Measurements from ENCODE around the gene DAG1. TPM values are rescaled to one million over a fixed set of nuclear protein-coding genes. Genes with fewer than 3 reads are reported as not detected.

DAG1 gene
- total RNA-seq (2013; cell fraction: nucleolus; rRNA removed) = 17.6 and 19.7 TPM in 2 replicates
- total RNA-seq (2014; rRNA removed) = 12.3 and 14.1 TPM in 2 replicates
- 5.4 TPM in 2 replicates for total RNA-seq (2014; rRNA removed; fragmentation: Illumina TruSeq; extraction: Trizol)
- 16.3 and 16.9 TPM in 2 replicates for total RNA-seq (2021)
- 2.3 TPM for polyA plus RNA-seq (2011; ENCODE audit: low read depth)
- 2.7 and 8.2 TPM in 2 replicates for polyA plus RNA-seq (2011; rRNA removed)
- polyA plus RNA-seq (2011; cell fraction: cytosol; rRNA removed) = 5.7 and 5.9 TPM in 2 replicates
- polyA plus RNA-seq (2011; cell fraction: nucleus; rRNA removed) = 7.0 TPM in 2 replicates
- polyA plus RNA-seq (2012) = 4.2 and 5.2 TPM in 2 replicates
- 6.5 and 10.2 TPM in 2 replicates for polyA plus RNA-seq (2014; fragmentation: Illumina TruSeq; extraction: Trizol)
- polyA plus RNA-seq (2014; fragmentation: Nextera tagmentation; extraction: Ambion mirVana) = under 1 TPM; 0.33 to 0.37 TPM
- polyA plus RNA-seq (2014; rRNA removed) = 8.7 and 10.2 TPM in 2 replicates
- 10 to 100 TPM in 1 of 2 experiments, 1 to 10 TPM in 1; 9.6 to 10.1 TPM for polyA plus RNA-seq (2016; fragmentation: Nextera tagmentation; extraction: Ambion mirVana)
- polyA minus RNA-seq (2011; rRNA and poly(A)+ RNA removed) = 12.6 and 13.7 TPM in 2 replicates
- polyA minus RNA-seq (2011; cell fraction: cytosol; rRNA and poly(A)+ RNA removed) = 5.5 and 8.2 TPM in 2 replicates
- polyA minus RNA-seq (2011; cell fraction: nucleus; rRNA and poly(A)+ RNA removed) = 2.3 and 6.0 TPM in 2 replicates
- Bru-seq, nascent RNA = percentile 62 among the genes with signal in this experiment
- BruChase-seq, experiment 1, labeled RNA remaining after a 6-hour chase = percentile 66 among the genes with signal in this experiment
- BruChase-seq, experiment 2, labeled RNA remaining after a 2-hour chase = percentile 67 among the genes with signal in this experiment
- long read RNA-seq, experiment 1, partial matches to known transcripts = 0 of 3 reads
- long read RNA-seq, experiment 1, other reads (novel, unspliced or antisense) = 3 of 3 reads
- long read RNA-seq, experiment 2, partial matches to known transcripts = 0 of 5 reads
- long read RNA-seq, experiment 2, other reads (novel, unspliced or antisense) = 5 of 5 reads

- ChIA-PET CTCF (interaction anchor here (0.9 to 2.4 kb wide), 5 partner anchors 20 to 202 kb away, joined by 3 to 12 read pairs (median 7); partner anchors contain the start of gene USP4), POLR2A (interaction anchor here (0.5 to 2.4 kb wide), 32 partner anchors 9 to 1125 kb away, joined by 3 to 9 read pairs (median 4); partner anchors contain the start of genes RHOA, TCTA, USP4 and WDR6), SMC1A (ENCODE audit: uncharacterized antibody, unreplicated experiment) (interaction anchor here (1.0 to 1.3 kb wide), 4 partner anchors 130 to 551 kb away, joined by 3 read pairs; partner anchors contain the start of genes ARIH2, QRICH1 and USP4), RAD21 (ENCODE audit: unreplicated experiment) (interaction anchor here (0.6 to 2.7 kb wide), 12 partner anchors 11 to 376 kb away, joined by 3 to 17 read pairs (median 4); partner anchors contain the start of genes QRICH1 and USP4)
- BruUV-seq (replicated peaks) = no TSS peak
- no peaks in the 10 kb centered on the region for H3K27me3 ChIP-seq (replicated peaks in 1 of 2; ENCODE audit: control insufficient read depth in 2 of 2, insufficient read depth in 2 of 2, low read length in 1 of 2)
- in situ Hi-C loops (cut with MboI) = no loop called here
- DNase-seq (ENCODE audit: low read depth, low spot score) (peak; percentile 75), ATAC-seq (peak; percentile 94), FAIRE-seq (peak; percentile 96)
- intact Hi-C loops (cut with micrococcal nuclease; ENCODE audit: unreplicated experiment) = no loop called here
- H3K4me2 ChIP-seq (ENCODE audit: control insufficient read depth, insufficient read depth) = peak within 1 kb of the TSS; percentile 91
- peaks cover 17% of the 10 kb centered on the region for H3K4me1 ChIP-seq (ENCODE audit: control insufficient read depth, insufficient read depth, low read length)
- H3K9ac ChIP-seq (ENCODE audit: control insufficient read depth, insufficient read depth, low read length) = peak within 1 kb of the TSS; percentile 88
- H4K20me1 ChIP-seq (ENCODE audit: control insufficient read depth, insufficient read depth) = no peaks in the 10 kb centered on the region; the same call in 1 of the 2 replicates
- H3K79me2 ChIP-seq (ENCODE audit: control insufficient read depth, insufficient read depth, low read length) = peaks cover 21% of the 10 kb centered on the region
- peak within 1 kb of the TSS; percentile 99 for H2AFZ ChIP-seq (ENCODE audit: control insufficient read depth, low read depth, low read length)
- peak within 1 kb of the TSS; percentile 95 for H3K27ac ChIP-seq (ENCODE audit: control insufficient read depth, insufficient read depth)
- WGBS (ENCODE audit: insufficient coverage, insufficient replicate concordance, low lambda C conversion rate, missing lambda C conversion rate) = 1% methylated on average over 104 of the region's 108 CpGs
- peak within 1 kb of the TSS; percentile 91 for H3K4me3 ChIP-seq
- H3K9me3 ChIP-seq (replicated peaks; ENCODE audit: control insufficient read depth, insufficient read depth, low read length) = no peaks in the 10 kb centered on the region
- H3K36me3 ChIP-seq (ENCODE audit: control insufficient read depth in 2 of 2, insufficient read depth in 2 of 2, low read length in 1 of 2) = no peaks in the 10 kb centered on the region
- TF ChIP-seq RELA (IDR thresholded peaks at IDR 0.05; ENCODE audit: borderline replicate concordance, partially characterized antibody) (peak; percentile 61), NRF1 (conservative IDR thresholded peaks at IDR 0.05; ENCODE audit: low read depth, low read length) (peak; percentile 53), CHD1 (IDR thresholded peaks at IDR 0.05; ENCODE audit: low read depth, low read length) (no peak), NR2F1 (conservative IDR thresholded peaks at IDR 0.05) (peak; percentile 73), POLR2AphosphoS5 (IDR thresholded peaks at IDR 0.05; ENCODE audit: low read length) (peak; percentile 69; the same call in 1 of the 2 replicates), EGR1 (IDR thresholded peaks at IDR 0.05; ENCODE audit: borderline replicate concordance in 1 of 2, low read depth in 2 of 2, low read length in 2 of 2) (0 out of 3 replicates have a peak, but pooled peaks of 1 of the 2 experiments have one; percentile 24), MEF2A (IDR thresholded peaks at IDR 0.05; ENCODE audit: insufficient read depth, low read depth, low read length) (no peak), BCL3 (IDR thresholded peaks at IDR 0.05; ENCODE audit: borderline replicate concordance, insufficient read depth, low read depth, low read length, poor library complexity, severe bottlenecking) (peak; percentile 12), IRF3 (IDR thresholded peaks at IDR 0.05) (peak; percentile 68), EED (IDR thresholded peaks at IDR 0.05; ENCODE audit: low read depth) (0 out of 2 replicates have a peak, but pooled peaks have one; percentile 13), ATF7 (IDR thresholded peaks at IDR 0.05; ENCODE audit: low read depth) (no peak), SRF (IDR thresholded peaks at IDR 0.05; ENCODE audit: low read depth in 2 of 2, low read length in 2 of 2) (no peak), DPF2 (IDR thresholded peaks at IDR 0.05) (peak; percentile 97), RFX5 (IDR thresholded peaks at IDR 0.05; ENCODE audit: low read depth, low read length) (peak; percentile 63; the same call in 1 of the 2 replicates), GABPA (IDR thresholded peaks at IDR 0.05; ENCODE audit: low read depth) (no peak), SP1 (IDR thresholded peaks at IDR 0.05; ENCODE audit: low read depth, low read length) (peak; percentile 63), STAT1 (conservative IDR thresholded peaks at IDR 0.05) (0 out of 2 replicates have a peak, but pooled peaks have one; percentile 58)
These were observed at the start of gene DAG1 for GRCh38 chr3:49469936-49470713. DAG1 (plus strand) TSS chr3:49470267; CDS start chr3:49510535, 40,268 bp downstream.

Measured in GM12878 (cell line).